HL-60 (cell line): Measurements from ENCODE around the gene LRRC32.

Experiments used
- DNase-seq, 2 experiments: peaks; one replicate each; pipeline ENCODE4 v3.0.0-alpha.2; 2010 to 2020; ENCODE audit warnings: low read depth in 1 of 2, low spot score in 1 of 2
- H3K27ac ChIP-seq: fragments of 250-450 bp; sonication (Bioruptor Pico); replicated peaks from 2 replicates; pipeline ENCODE4 v1.5.1; 2020; ENCODE audit warnings: mild to moderate bottlenecking, moderate library complexity
- H3K27me3 ChIP-seq: fragments of 250-450 bp; sonication (Bioruptor Pico); 2 replicates; pipeline ENCODE4 v1.5.1; 2021; ENCODE audit warnings: mild to moderate bottlenecking, moderate library complexity; ENCODE audit not compliant: insufficient read depth, poor library complexity, severe bottlenecking
- H3K4me3 ChIP-seq: replicated peaks from 2 replicates; pipeline ENCODE4 v1.5.1; 2011; ENCODE audit warnings: mild to moderate bottlenecking, control low read depth, low read length; ENCODE audit not compliant: insufficient read depth
- GABPA ChIP-seq: IDR thresholded peaks from 2 replicates; pipeline ENCODE4 v1.6.1; 2012; ENCODE audit warnings: low read depth
- POLR2AphosphoS5 ChIP-seq: IDR thresholded peaks from 2 replicates; pipeline ENCODE4 v1.6.1; 2012; ENCODE audit warnings: low read depth
- SPI1 ChIP-seq: IDR thresholded peaks from 2 replicates; pipeline ENCODE4 v1.6.1; 2012; ENCODE audit warnings: low read depth, mild to moderate bottlenecking, borderline replicate concordance
- TF ChIP-seq, protein P1 (sequence below): IDR thresholded peaks from 2 replicates; pipeline ENCODE4 v1.6.1; 2012; ENCODE audit warnings: low read depth; ENCODE audit not compliant: insufficient replicate concordance
- TF ChIP-seq, protein P2 (sequence below): IDR thresholded peaks from one replicate; pipeline ENCODE4 v1.5.1; 2011; ENCODE audit warnings: low read length, control low read depth, inconsistent platforms; ENCODE audit not compliant: insufficient read depth

The LRRC32 gene

DNA sequence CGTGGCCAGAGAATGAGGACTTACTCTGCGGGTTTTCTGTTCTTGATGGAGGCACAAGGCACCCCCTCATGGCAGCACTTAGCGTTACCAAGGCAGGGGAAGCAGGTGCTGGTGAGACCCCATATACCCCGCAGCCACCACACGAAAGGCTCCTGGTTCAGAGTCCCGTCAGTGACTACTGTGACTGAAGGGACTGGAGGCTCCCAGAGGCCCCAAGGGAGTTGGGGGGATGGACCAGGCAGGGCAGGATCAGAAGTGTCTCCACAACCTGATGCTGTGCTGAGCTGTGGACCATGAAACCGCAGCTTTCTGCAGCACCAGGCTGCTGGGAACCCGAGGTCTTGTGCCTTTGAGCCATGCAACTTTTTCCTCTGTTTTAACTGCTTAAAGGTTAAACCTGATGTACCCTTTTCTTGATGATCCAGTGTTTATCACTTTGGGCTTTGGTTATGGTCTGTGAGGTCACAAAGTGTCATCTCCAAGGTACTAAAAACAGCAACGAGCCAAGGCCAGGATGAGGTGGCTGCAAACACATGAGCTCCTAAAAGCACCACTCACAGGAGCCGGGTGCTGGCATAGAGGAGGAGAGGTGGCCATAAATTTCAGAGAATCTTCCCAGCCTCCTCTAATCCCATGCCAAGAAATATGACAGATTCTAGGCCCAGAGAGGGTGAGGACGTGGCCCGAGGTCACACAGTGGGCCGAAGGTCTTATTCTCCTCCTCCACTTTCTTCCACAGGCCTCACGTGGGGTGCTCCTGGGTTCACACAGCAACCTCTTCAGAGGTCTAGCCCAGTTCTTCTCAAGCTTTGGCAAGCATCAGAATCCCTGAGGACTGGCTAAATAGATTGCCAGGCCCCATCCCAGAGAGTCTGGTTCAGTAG lies 4.2 kb upstream of the LRRC32 start:
- H3K27me3 ChIP-seq, result peaks cover 23% of the 10 kb centered on the region
- no peak for DNase-seq
- no peak for TF ChIP-seq SPI1
- TF ChIP-seq GABPA, result no peak
- no peak for TF ChIP-seq POLR2AphosphoS5
- TF ChIP-seq, protein P1, sequence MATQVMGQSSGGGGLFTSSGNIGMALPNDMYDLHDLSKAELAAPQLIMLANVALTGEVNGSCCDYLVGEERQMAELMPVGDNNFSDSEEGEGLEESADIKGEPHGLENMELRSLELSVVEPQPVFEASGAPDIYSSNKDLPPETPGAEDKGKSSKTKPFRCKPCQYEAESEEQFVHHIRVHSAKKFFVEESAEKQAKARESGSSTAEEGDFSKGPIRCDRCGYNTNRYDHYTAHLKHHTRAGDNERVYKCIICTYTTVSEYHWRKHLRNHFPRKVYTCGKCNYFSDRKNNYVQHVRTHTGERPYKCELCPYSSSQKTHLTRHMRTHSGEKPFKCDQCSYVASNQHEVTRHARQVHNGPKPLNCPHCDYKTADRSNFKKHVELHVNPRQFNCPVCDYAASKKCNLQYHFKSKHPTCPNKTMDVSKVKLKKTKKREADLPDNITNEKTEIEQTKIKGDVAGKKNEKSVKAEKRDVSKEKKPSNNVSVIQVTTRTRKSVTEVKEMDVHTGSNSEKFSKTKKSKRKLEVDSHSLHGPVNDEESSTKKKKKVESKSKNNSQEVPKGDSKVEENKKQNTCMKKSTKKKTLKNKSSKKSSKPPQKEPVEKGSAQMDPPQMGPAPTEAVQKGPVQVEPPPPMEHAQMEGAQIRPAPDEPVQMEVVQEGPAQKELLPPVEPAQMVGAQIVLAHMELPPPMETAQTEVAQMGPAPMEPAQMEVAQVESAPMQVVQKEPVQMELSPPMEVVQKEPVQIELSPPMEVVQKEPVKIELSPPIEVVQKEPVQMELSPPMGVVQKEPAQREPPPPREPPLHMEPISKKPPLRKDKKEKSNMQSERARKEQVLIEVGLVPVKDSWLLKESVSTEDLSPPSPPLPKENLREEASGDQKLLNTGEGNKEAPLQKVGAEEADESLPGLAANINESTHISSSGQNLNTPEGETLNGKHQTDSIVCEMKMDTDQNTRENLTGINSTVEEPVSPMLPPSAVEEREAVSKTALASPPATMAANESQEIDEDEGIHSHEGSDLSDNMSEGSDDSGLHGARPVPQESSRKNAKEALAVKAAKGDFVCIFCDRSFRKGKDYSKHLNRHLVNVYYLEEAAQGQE, result no peak
- TF ChIP-seq, protein P2, sequence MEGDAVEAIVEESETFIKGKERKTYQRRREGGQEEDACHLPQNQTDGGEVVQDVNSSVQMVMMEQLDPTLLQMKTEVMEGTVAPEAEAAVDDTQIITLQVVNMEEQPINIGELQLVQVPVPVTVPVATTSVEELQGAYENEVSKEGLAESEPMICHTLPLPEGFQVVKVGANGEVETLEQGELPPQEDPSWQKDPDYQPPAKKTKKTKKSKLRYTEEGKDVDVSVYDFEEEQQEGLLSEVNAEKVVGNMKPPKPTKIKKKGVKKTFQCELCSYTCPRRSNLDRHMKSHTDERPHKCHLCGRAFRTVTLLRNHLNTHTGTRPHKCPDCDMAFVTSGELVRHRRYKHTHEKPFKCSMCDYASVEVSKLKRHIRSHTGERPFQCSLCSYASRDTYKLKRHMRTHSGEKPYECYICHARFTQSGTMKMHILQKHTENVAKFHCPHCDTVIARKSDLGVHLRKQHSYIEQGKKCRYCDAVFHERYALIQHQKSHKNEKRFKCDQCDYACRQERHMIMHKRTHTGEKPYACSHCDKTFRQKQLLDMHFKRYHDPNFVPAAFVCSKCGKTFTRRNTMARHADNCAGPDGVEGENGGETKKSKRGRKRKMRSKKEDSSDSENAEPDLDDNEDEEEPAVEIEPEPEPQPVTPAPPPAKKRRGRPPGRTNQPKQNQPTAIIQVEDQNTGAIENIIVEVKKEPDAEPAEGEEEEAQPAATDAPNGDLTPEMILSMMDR, result no peak
- no peak overlapping the region for H3K4me3 ChIP-seq
- no peak overlapping the region for H3K27ac ChIP-seq

DNA sequence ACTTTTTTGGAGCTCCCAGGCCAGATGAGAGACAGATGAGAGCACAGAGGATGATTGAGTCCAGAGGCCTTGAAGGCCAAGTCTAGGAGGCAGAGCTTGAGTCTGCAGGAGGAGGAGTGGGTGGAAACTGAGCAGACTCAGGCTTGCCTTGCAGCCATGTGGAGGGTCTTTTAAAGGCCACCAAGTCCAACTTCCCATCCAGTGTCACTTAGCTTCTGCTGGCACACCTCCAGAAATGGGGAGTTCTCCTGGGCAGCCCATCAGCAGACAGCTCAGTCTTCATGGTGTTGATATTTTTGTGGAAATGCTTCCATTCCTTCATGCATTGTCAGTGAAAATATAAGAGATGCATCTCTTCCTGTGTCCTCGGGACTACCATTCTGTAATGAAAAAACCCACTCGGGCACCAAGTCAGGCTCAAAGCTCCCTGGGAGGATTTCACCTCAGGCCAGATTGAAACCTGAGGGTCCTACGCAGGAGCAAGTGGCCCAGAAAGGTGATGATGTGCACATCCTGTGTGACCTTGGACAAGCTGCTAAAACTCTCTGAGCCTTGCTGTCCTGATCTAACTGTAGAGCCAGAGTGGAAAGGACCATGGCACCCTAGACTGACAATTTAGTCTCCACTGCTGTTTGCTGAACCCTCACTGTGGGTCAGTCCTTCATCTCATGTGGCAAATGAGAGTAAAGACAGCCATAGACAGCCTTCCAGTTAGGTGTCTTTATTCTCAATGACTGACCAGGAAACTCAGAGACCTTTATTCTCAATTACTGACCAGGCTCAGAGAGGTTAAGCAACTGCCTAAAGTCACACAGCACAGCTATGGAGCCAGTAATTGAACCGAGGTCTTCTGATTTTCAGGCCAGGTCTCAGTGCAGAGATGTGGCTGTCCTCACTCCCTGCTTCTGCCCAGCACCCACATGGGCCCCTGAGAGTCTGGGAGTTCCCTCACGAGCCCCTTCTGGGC lies 2.9 kb upstream of the LRRC32 start:
- DNase-seq, result no peak
- TF ChIP-seq SPI1 (no peak), GABPA (no peak), POLR2AphosphoS5 (no peak)
- TF ChIP-seq, protein P1, result no peak
- TF ChIP-seq, protein P2, result no peak
- no peak overlapping the region for H3K27ac ChIP-seq
- peaks cover 33% of the 10 kb centered on the region for H3K27me3 ChIP-seq
- H3K4me3 ChIP-seq, result no peak overlapping the region

GRCh38 chr11:76672431-76673175 lies 2.1 kb upstream of the LRRC32 start:
- Histone ChIP-seq H3K27ac (no peak overlapping the region), H3K27me3 (peaks cover 33% of the 10 kb centered on the region), H3K4me3 (no peak overlapping the region)
- TF ChIP-seq SPI1, result no peak
- DNase-seq, result no peak
